Esophagus squamous epithelium (tissue), 5 donors: Measurements from ENCODE around the gene MORC3. TPM values are rescaled to one million over a fixed set of nuclear protein-coding genes. Genes with fewer than 3 reads are reported as not detected.

Source experiments
- DNase-seq: peaks from one replicate; lab custom pipeline; 2025; lab: John Stamatoyannopoulos, UW
- H3K27ac ChIP-seq, 4 donors: fragments of 200-600 bp; sonication (generic); one replicate each; pipeline ENCODE4 v1.5.1; 2016 to 2019; ENCODE audit warnings: mild to moderate bottlenecking in 1 of 4
- H3K27me3 ChIP-seq, 4 donors: fragments of 200-600 bp; sonication (generic); 1 replicate in 3 of 4; 2 replicates in 1 of 4; pipeline versions ENCODE4 v1.5.1 to v1.6.0; 2017 to 2021; ENCODE audit warnings: antibody characterized with exemption in 1 of 4
- H3K36me3 ChIP-seq, 3 donors: fragments of 200-600 bp; sonication (generic); one replicate each; pipeline ENCODE4 v1.5.1; 2016 to 2019
- H3K4me1 ChIP-seq, 3 donors: fragments of 200-600 bp; sonication (generic); one replicate each; pipeline ENCODE4 v1.5.1; 2017 to 2019
- H3K4me3 ChIP-seq, 4 donors: fragments of 200-600 bp; sonication (generic); 1 replicate in 3 of 4; 2 replicates in 1 of 4; pipeline ENCODE4 v1.5.1; 2016 to 2019; ENCODE audit warnings: mild to moderate bottlenecking in 2 of 4, moderate library complexity in 1 of 4
- H3K9me3 ChIP-seq, 3 donors: fragments of 200-600 bp; sonication (generic); one replicate each; pipeline ENCODE4 v1.5.1; 2016 to 2019
- POLR2A ChIP-seq, 4 donors: fragments of 450-650 bp; IDR thresholded peaks; one replicate each; pipeline ENCODE4 v1.6.1; 2017; ENCODE audit warnings: antibody characterized with exemption in 4 of 4, mild to moderate bottlenecking in 4 of 4, moderate library complexity in 3 of 4
- WGBS, 2 donors: methylation state at CpG; one replicate each; pipeline ENCODE4 v1.1.5; 2018; 5-methylcytosine and 5-hydroxymethylcytosine counted together
- intact Hi-C: fragments of 100-400 bp; cut with DNase I; formaldehyde crosslinking; loops from one replicate; pipeline ENCODE4 v1.15.0; 2022
- total RNA-seq, 4 donors: library from RNA; depleted of rRNA; stranded (reverse); fragments of >200 nt; gene quantifications; one replicate each; pipeline ENCODE4 v1.1.0, GENCODE V29; 2016
- TF ChIP-seq, protein P1 (sequence below), 6 experiments: fragments of 450-650 bp in 4 of 6; fragments of 200-600 bp in 2 of 6; sonication (generic) in 2 of 6; IDR thresholded peaks; one replicate each; pipeline ENCODE4 v1.5.1; 2016 to 2019; ENCODE audit warnings: antibody characterized with exemption in 6 of 6, mild to moderate bottlenecking in 4 of 6, moderate library complexity in 4 of 6
- donor health status: DM: yes; HTN: yes; CAD: no.

Gene MORC3
- total RNA-seq, 4 donors from 2014 or later: 31.9 to 50.5 (median 43.1) TPM

DNA sequence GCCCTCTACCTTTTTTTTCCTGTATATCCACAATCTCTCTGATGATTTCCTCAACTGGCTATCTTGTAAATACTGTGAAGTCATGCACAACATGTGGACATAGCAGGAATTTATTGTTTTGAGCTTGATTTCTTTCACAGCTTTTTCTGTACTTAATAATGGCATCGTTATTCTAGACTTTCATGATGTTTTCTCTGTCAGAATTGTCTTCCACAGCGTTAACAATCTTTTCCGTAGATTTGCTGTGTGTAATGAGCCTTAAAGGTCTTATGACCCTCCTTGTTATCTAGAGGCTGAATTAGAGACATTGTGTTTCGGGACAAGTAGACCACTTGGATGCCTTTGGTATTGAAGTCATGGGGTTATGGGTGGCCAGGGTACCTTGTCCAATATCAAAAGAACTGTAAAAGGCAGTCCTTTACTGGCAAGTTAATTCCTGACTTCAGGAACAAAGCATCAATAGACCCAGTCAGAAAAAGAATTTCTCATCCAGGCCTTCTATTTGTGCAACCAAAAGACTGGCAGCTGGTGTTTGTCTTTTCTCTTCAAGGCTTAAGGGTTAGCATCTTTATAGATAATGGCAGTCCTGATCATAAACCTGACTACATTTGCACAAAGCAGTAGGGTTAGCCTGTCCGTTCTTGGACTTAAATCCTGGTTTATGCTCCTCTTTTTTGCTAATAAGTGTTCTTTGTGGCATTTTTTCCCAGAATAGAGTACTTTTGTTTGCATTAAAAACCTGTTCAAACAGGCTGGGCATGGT is 35.1 kb downstream of the MORC3 start:
- no peak overlapping the region for H3K4me3 ChIP-seq
- TF ChIP-seq POLR2A (IDR thresholded peaks at IDR 0.05): no peak
- TF ChIP-seq, protein P1, sequence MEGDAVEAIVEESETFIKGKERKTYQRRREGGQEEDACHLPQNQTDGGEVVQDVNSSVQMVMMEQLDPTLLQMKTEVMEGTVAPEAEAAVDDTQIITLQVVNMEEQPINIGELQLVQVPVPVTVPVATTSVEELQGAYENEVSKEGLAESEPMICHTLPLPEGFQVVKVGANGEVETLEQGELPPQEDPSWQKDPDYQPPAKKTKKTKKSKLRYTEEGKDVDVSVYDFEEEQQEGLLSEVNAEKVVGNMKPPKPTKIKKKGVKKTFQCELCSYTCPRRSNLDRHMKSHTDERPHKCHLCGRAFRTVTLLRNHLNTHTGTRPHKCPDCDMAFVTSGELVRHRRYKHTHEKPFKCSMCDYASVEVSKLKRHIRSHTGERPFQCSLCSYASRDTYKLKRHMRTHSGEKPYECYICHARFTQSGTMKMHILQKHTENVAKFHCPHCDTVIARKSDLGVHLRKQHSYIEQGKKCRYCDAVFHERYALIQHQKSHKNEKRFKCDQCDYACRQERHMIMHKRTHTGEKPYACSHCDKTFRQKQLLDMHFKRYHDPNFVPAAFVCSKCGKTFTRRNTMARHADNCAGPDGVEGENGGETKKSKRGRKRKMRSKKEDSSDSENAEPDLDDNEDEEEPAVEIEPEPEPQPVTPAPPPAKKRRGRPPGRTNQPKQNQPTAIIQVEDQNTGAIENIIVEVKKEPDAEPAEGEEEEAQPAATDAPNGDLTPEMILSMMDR (IDR thresholded peaks at IDR 0.05): no peak
- H3K9me3 ChIP-seq: no peaks in the 10 kb centered on the region
- peaks cover 13 to 100% (median 29%) of the 10 kb centered on the region in 3 donors for H3K36me3 ChIP-seq
- intact Hi-C loops: no loop called here
- no peak overlapping the region for H3K27ac ChIP-seq
- DNase-seq: no peak
- no peaks in the 10 kb centered on the region for H3K4me1 ChIP-seq
- no peaks in the 10 kb centered on the region for H3K27me3 ChIP-seq
- WGBS, 2 donors: 75 to 79% methylated on average over 5 of the region's 5 CpGs

DNA sequence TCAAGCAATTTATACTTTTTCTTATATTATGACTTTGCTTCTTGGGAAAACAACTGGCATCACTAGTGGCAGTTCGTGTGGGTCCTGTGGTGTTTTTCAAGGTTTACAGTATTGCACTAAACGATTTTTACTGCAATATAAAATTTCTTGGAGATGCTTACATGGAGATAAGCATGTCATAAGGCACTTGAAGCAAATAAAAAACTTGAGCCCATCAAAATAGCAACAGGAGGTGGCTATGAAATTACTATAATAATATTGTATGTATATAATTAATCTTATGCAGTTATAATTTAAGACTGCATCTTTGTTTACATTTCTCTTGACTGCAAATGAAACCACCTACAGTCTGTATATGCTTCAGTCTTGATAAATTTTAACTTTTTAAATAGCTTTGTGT is 35.9 kb downstream of the MORC3 start:
- Histone ChIP-seq H3K4me3 (no peak overlapping the region), H3K27ac (no peak overlapping the region), H3K4me1 (no peaks in the 10 kb centered on the region), H3K36me3 (peaks cover 17 to 100% (median 30%) of the 10 kb centered on the region in 3 donors), H3K9me3 (no peaks in the 10 kb centered on the region), H3K27me3 (no peaks in the 10 kb centered on the region)
- WGBS, 2 donors: 72 to 81% methylated on average over 2 of the region's 2 CpGs
- intact Hi-C loops: no loop called here
- no peak for DNase-seq
- no peak for TF ChIP-seq POLR2A (IDR thresholded peaks at IDR 0.05)
- TF ChIP-seq, protein P1 (IDR thresholded peaks at IDR 0.05): no peak

DNA sequence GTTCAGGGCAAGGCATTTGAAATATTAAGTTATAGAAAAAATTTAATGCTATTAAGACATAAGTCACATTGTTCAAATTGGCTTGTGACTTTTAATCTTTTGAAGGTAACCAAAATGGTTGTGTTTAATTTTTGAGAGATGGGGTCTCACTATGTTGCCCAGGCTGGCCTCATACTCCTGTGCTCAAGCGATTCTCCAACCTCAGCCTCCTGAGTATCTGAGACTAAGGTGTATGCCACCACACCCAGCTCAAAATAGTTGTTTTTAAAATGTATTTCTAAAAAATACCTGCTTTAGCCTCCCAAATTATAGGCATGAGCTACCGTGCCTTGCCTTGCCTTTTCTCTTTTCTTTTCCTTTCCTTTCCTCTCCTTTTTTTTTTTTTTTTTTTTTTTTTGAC is 39.2 kb downstream of the MORC3 start:
- Histone ChIP-seq H3K4me1 (no peaks in the 10 kb centered on the region), H3K36me3 (peaks cover 23 to 100% (median 46%) of the 10 kb centered on the region in 3 donors), H3K27me3 (no peaks in the 10 kb centered on the region), H3K9me3 (no peaks in the 10 kb centered on the region), H3K27ac (no peak overlapping the region), H3K4me3 (no peak overlapping the region)
- WGBS, 2 donors: 81 to 97% methylated on average over 2 of the region's 2 CpGs
- TF ChIP-seq, protein P1 (IDR thresholded peaks at IDR 0.05): no peak
- no peak for TF ChIP-seq POLR2A (IDR thresholded peaks at IDR 0.05)
- intact Hi-C loops: no loop called here
- no peak for DNase-seq

DNA sequence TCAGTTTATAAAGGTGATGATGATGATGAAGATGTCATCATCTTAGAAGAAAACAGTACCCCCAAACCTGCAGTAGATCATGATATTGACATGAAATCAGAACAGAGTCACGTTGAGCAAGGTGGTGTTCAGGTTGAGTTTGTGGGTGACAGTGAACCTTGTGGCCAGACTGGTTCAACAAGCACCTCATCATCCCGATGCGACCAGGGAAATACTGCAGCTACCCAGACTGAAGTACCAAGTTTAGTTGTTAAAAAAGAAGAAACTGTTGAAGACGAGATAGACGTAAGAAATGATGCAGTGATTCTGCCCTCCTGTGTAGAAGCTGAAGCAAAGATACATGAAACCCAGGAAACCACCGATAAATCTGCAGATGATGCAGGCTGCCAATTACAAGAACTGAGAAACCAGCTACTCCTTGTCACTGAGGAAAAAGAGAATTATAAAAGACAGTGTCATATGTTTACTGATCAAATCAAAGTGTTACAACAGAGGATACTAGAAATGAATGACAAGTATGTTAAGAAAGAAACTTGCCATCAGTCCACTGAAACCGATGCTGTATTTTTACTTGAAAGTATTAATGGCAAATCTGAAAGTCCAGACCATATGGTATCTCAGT is 49.2 kb downstream of the MORC3 start:
- intact Hi-C loops: no loop called here
- Histone ChIP-seq H3K9me3 (no peaks in the 10 kb centered on the region), H3K27ac (no peak overlapping the region), H3K4me3 (no peak overlapping the region), H3K36me3 (peaks cover 40 to 100% (median 59%) of the 10 kb centered on the region in 3 donors), H3K27me3 (no peaks in the 10 kb centered on the region), H3K4me1 (no peaks in the 10 kb centered on the region)
- WGBS, 2 donors: 77 to 78% methylated on average over 7 of the region's 7 CpGs
- no peak for TF ChIP-seq POLR2A (IDR thresholded peaks at IDR 0.05)
- TF ChIP-seq, protein P1 (IDR thresholded peaks at IDR 0.05): no peak
- no peak for DNase-seq

DNA sequence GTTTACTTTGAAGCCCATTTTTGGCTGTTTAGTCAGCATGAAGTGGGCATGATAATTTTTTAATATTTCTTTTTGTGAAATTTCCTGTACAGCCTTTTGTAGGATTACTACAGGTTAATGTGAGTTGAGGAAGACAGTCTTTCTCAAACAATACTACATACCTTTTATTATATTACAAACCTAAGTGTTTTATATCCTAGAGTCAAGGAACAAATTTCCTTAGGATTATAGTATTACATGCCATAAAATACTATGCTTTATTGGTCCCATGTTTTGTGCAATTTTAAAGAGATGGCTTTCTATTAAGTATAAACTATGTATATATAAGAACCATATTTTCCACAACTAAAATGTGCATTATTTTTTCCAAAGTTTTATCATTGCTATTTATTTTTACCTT is 56.0 kb downstream of the MORC3 start:
- H3K27ac ChIP-seq: no peak overlapping the region
- H3K9me3 ChIP-seq: no peaks in the 10 kb centered on the region
- H3K27me3 ChIP-seq: no peaks in the 10 kb centered on the region
- no peak overlapping the region for H3K4me3 ChIP-seq
- intact Hi-C loops: no loop called here
- no peak for TF ChIP-seq POLR2A (IDR thresholded peaks at IDR 0.05)
- TF ChIP-seq, protein P1 (IDR thresholded peaks at IDR 0.05): no peak
- H3K36me3 ChIP-seq: peaks cover 26 to 83% (median 27%) of the 10 kb centered on the region in 3 donors
- DNase-seq: no peak
- peaks cover 0 to 21% (median 3%) of the 10 kb centered on the region in 3 donors for H3K4me1 ChIP-seq
